Activated CD4-positive, alpha-beta T cell treated with anti-CD3 and anti-CD28 coated beads for 48 hours (primary cell): ENCODE data around the gene TBC1D24.
"Not testable (repeated sequence)": the region's sequence is repeated elsewhere in the genome, so short reads cannot be mapped to it uniquely, and the experiment has no call there.

Experiments
- DNase-seq: peaks from one replicate; pipeline ENCODE4 v3.0.0-alpha.2; 2020

TBC1D24 gene

GRCh38 chr16:2469399-2470233, 5.3 kb upstream of the TBC1D24 start:
- DNase-seq = no peak

GRCh38 chr16:2470234-2470601, 4.7 kb upstream of the TBC1D24 start:
- DNase-seq = no peak

- peak; percentile 36 for DNase-seq
Measured at GRCh38 chr16:2470603-2471015, 4.3 kb upstream of the TBC1D24 start.

- DNase-seq = peak; percentile 23
Measured at GRCh38 chr16:2471016-2471652, 3.8 kb upstream of the TBC1D24 start, which contains the start of gene NTN3. Gene NTN3, plus strand, starts transcription at chr16:2471297. Its CDS starts 405 bp downstream, at chr16:2471702.

- no peak for DNase-seq
Measured at GRCh38 chr16:2471653-2472487, 3.1 kb upstream of the TBC1D24 start.

- DNase-seq = no peak
Measured at GRCh38 chr16:2472488-2472864, 2.5 kb upstream of the TBC1D24 start.

- DNase-seq = no peak
Measured at GRCh38 chr16:2472885-2473445, 2.0 kb upstream of the TBC1D24 start.

- DNase-seq = peak; percentile 27
Measured at GRCh38 chr16:2473446-2473926, 1.4 kb upstream of the TBC1D24 start.

GRCh38 chr16:2473999-2474876, 689 bp upstream of the TBC1D24 start:
- peak; percentile 67 for DNase-seq

- peak; percentile 46 for DNase-seq
Measured at GRCh38 chr16:2475413-2476344, 752 bp downstream of the TBC1D24 start.

- no peak for DNase-seq
Measured at GRCh38 chr16:2476345-2476720, 1.4 kb downstream of the TBC1D24 start.

- no peak for DNase-seq
Measured at GRCh38 chr16:2476741-2477140, 1.8 kb downstream of the TBC1D24 start.

- DNase-seq = no peak
Measured at GRCh38 chr16:2477327-2477726, 2.4 kb downstream of the TBC1D24 start.

- no peak for DNase-seq
Measured at GRCh38 chr16:2478279-2478678, 3.4 kb downstream of the TBC1D24 start.

- not testable (repeated sequence) for DNase-seq
Measured at GRCh38 chr16:2479996-2480395, 5.1 kb downstream of the TBC1D24 start.

GRCh38 chr16:2480948-2481347, 6.0 kb downstream of the TBC1D24 start:
- DNase-seq = no peak

GRCh38 chr16:2481676-2482075, 6.7 kb downstream of the TBC1D24 start:
- no peak for DNase-seq

- DNase-seq = no peak
Measured at GRCh38 chr16:2482249-2482648, 7.3 kb downstream of the TBC1D24 start.

- DNase-seq = no peak
Measured at GRCh38 chr16:2482708-2483534, 8.0 kb downstream of the TBC1D24 start.
